ENCODE measurements around the gene LONP2.

The LONP2 gene

GRCh38 chr16:48385253-48386150 is 141.4 kb downstream of the LONP2 start, which contains the start of gene SIAH1:
Gene SIAH1, minus strand, starts transcription at chr16:48385413. Its CDS starts 22,985 bp downstream, at chr16:48362428.
- H3K27me3 ChIP-seq (ENCODE audit: low read depth, low read length): no peaks in the 10 kb centered on the region
- H3K4me1 ChIP-seq (ENCODE audit: low read length): peaks cover 15% of the 10 kb centered on the region
- H3K79me2 ChIP-seq (ENCODE audit: low read length): peaks cover 42% of the 10 kb centered on the region
- H3K36me3 ChIP-seq (replicated peaks; ENCODE audit: low read depth, low read length): no peaks in the 10 kb centered on the region
- TF ChIP-seq EZH2phosphoT487 (IDR thresholded peaks at IDR 0.05; ENCODE audit: low read depth): no peak
- no peak for TF ChIP-seq CTCF (IDR thresholded peaks at IDR 0.05; ENCODE audit: low read depth, low read length)
- H2AFZ ChIP-seq (ENCODE audit: low read depth, low read length): peak within 1 kb of the TSS; percentile 88
- peak within 1 kb of the TSS; percentile 75 for H3K27ac ChIP-seq (ENCODE audit: low read length)
- peaks cover 38% of the 10 kb centered on the region for H4K20me1 ChIP-seq (ENCODE audit: insufficient read depth, low read length)
- no peaks in the 10 kb centered on the region for H3K9me3 ChIP-seq (ENCODE audit: insufficient read depth, low read length)
- peak within 1 kb of the TSS; percentile 91 for H3K4me2 ChIP-seq (ENCODE audit: low read length)
- peak within 1 kb of the TSS; percentile 95 for H3K9ac ChIP-seq (ENCODE audit: low read length)
- H3K4me3 ChIP-seq (ENCODE audit: low read length): peak within 1 kb of the TSS; percentile 97

- Histone ChIP-seq H2AFZ (ENCODE audit: low read depth, low read length) (no peak overlapping the region), H3K4me2 (ENCODE audit: low read length) (no peak overlapping the region)
These were observed 142.6 kb downstream of the LONP2 start for GRCh38 chr16:48386559-48387312.

GRCh38 chr16:48392407-48392806 is 148.3 kb downstream of the LONP2 start:
- Histone ChIP-seq H3K4me1 (ENCODE audit: low read length) (no peaks in the 10 kb centered on the region), H3K4me3 (ENCODE audit: low read length) (no peak overlapping the region), H3K27ac (ENCODE audit: low read length) (no peak overlapping the region), H3K79me2 (ENCODE audit: low read length) (no peaks in the 10 kb centered on the region), H3K9ac (ENCODE audit: low read length) (no peak overlapping the region), H4K20me1 (ENCODE audit: insufficient read depth, low read length) (no peaks in the 10 kb centered on the region), H3K9me3 (ENCODE audit: insufficient read depth, low read length) (no peaks in the 10 kb centered on the region), H3K27me3 (ENCODE audit: low read depth, low read length) (no peaks in the 10 kb centered on the region), H3K4me2 (ENCODE audit: low read length) (no peak overlapping the region), H3K36me3 (replicated peaks; ENCODE audit: low read depth, low read length) (no peaks in the 10 kb centered on the region), H2AFZ (ENCODE audit: low read depth, low read length) (no peak overlapping the region)
- TF ChIP-seq EZH2phosphoT487 (IDR thresholded peaks at IDR 0.05; ENCODE audit: low read depth) (no peak), CTCF (IDR thresholded peaks at IDR 0.05; ENCODE audit: low read depth, low read length) (no peak)

More at GRCh38 chr16:48386559-48387312, 142.6 kb downstream of the LONP2 start:
- no peak overlapping the region for H3K9ac ChIP-seq (ENCODE audit: low read length)
- H3K79me2 ChIP-seq (ENCODE audit: low read length): peaks cover 30% of the 10 kb centered on the region
- H3K4me3 ChIP-seq (ENCODE audit: low read length): no peak overlapping the region
- TF ChIP-seq CTCF (IDR thresholded peaks at IDR 0.05; ENCODE audit: low read depth, low read length) (no peak), EZH2phosphoT487 (IDR thresholded peaks at IDR 0.05; ENCODE audit: low read depth) (no peak)
- no peaks in the 10 kb centered on the region for H3K27me3 ChIP-seq (ENCODE audit: low read depth, low read length)
- H3K36me3 ChIP-seq (replicated peaks; ENCODE audit: low read depth, low read length): no peaks in the 10 kb centered on the region
- H3K4me1 ChIP-seq (ENCODE audit: low read length): peaks cover 15% of the 10 kb centered on the region
- H3K9me3 ChIP-seq (ENCODE audit: insufficient read depth, low read length): no peaks in the 10 kb centered on the region
- peaks cover 27% of the 10 kb centered on the region for H4K20me1 ChIP-seq (ENCODE audit: insufficient read depth, low read length)
- no peak overlapping the region for H3K27ac ChIP-seq (ENCODE audit: low read length)

Measured in OCI-LY3 (cell line).